Thoracic aorta (tissue), 2 donors: ENCODE data around the gene WRNIP1. TPM values are rescaled to one million over a fixed set of nuclear protein-coding genes. Genes with fewer than 3 reads are reported as not detected.
A peak's percentile ranks its signal among the peaks of the same experiment; 100 is the strongest.

Experiments
- ATAC-seq: fragments of 150-250 bp; one replicate; pipeline ENCODE4 v1.8.0; 2017; ENCODE audit warnings: low read depth; ENCODE audit not compliant: insufficient number of reproducible peaks, low FRiP score
- DNase-seq: peaks from one replicate; pipeline ENCODE4 v3.0.0-alpha.2; 2020; ENCODE audit warnings: low spot score
- H3K27ac ChIP-seq, 2 donors: fragments of 200-600 bp; sonication (generic); 1 replicate in 1 of 2; 2 replicates in 1 of 2; pipeline ENCODE4 v1.5.1; 2016; ENCODE audit warnings: mild to moderate bottlenecking in 2 of 2, moderate library complexity in 2 of 2
- H3K27me3 ChIP-seq: fragments of 200-600 bp; sonication (generic); replicated peaks from 2 replicates; pipeline ENCODE4 v1.6.0; 2016; ENCODE audit warnings: mild to moderate bottlenecking; ENCODE audit not compliant: insufficient read depth
- H3K36me3 ChIP-seq: fragments of 200-600 bp; sonication (generic); one replicate; pipeline ENCODE4 v1.5.1; 2016
- H3K4me1 ChIP-seq, 2 donors: fragments of 200-600 bp; sonication (generic); 1 replicate in 1 of 2; 2 replicates in 1 of 2; pipeline versions ENCODE4 v1.5.1 to v1.6.0; 2016; ENCODE audit warnings: low read depth in 2 of 2, mild to moderate bottlenecking in 1 of 2; ENCODE audit not compliant: control insufficient read depth in 1 of 2
- H3K4me3 ChIP-seq: fragments of 200-600 bp; sonication (generic); 2 replicates; pipeline ENCODE4 v1.5.1; 2016; ENCODE audit warnings: mild to moderate bottlenecking
- H3K9me3 ChIP-seq: fragments of 200-600 bp; sonication (generic); 2 replicates; pipeline ENCODE4 v1.5.1; 2016
- CTCF ChIP-seq: fragments of 200-600 bp; sonication (generic); IDR thresholded peaks from one replicate; pipeline ENCODE4 v1.5.1; 2019; ENCODE audit warnings: antibody characterized with exemption
- total RNA-seq, 2 donors: library from RNA; depleted of rRNA; stranded (reverse); fragments of >200 nt; gene quantifications; one replicate each; pipeline versions ENCODE4 v1.1.0 to v1.2.3, GENCODE V29; 2016

Gene WRNIP1
- total RNA-seq, 2 donors from 2014 or later, result 87.8 to 93.3 TPM

GRCh38 chr6:2743280-2744208, 21.6 kb upstream of the WRNIP1 start:
- Histone ChIP-seq H3K36me3 (no peaks in the 10 kb centered on the region), H3K27ac (no peak overlapping the region), H3K4me3 (peak overlapping the region; percentile 40), H3K27me3 (no peaks in the 10 kb centered on the region), H3K4me1 (peaks cover 4 to 47% of the 10 kb centered on the region in 2 donors), H3K9me3 (no peaks in the 10 kb centered on the region)
- no peak for TF ChIP-seq CTCF
- DNase-seq (no peak), ATAC-seq (no peak)

- no peak for ATAC-seq
- no peaks in the 10 kb centered on the region for H3K27me3 ChIP-seq
- no peak for DNase-seq
Observed at GRCh38 chr6:2744209-2744771, 20.9 kb upstream of the WRNIP1 start.

GRCh38 chr6:2744778-2745177, 20.4 kb upstream of the WRNIP1 start:
- H3K36me3 ChIP-seq, result no peaks in the 10 kb centered on the region

More at GRCh38 chr6:2744209-2744771, 20.9 kb upstream of the WRNIP1 start:
- TF ChIP-seq CTCF, result no peak
- Histone ChIP-seq H3K36me3 (no peaks in the 10 kb centered on the region), H3K9me3 (no peaks in the 10 kb centered on the region), H3K4me1 (peaks cover 4 to 55% of the 10 kb centered on the region in 2 donors), H3K4me3 (peak overlapping the region; percentile 40), H3K27ac (no peak overlapping the region)

GRCh38 chr6:2745246-2745645, 19.9 kb upstream of the WRNIP1 start:
- no peak overlapping the region for H3K4me3 ChIP-seq
- no peak for TF ChIP-seq CTCF
- H3K36me3 ChIP-seq, result no peaks in the 10 kb centered on the region
- H3K27me3 ChIP-seq, result no peaks in the 10 kb centered on the region
- DNase-seq (no peak), ATAC-seq (no peak)
- H3K4me1 ChIP-seq, result peaks cover 4 to 58% of the 10 kb centered on the region in 2 donors
- H3K9me3 ChIP-seq, result no peaks in the 10 kb centered on the region
- H3K27ac ChIP-seq, result no peak overlapping the region

More at GRCh38 chr6:2744778-2745177, 20.4 kb upstream of the WRNIP1 start:
- H3K27ac ChIP-seq, result no peak overlapping the region
- ATAC-seq, result no peak
- no peak for TF ChIP-seq CTCF
- no peak overlapping the region for H3K4me3 ChIP-seq
- DNase-seq, result no peak
- no peaks in the 10 kb centered on the region for H3K27me3 ChIP-seq
- H3K4me1 ChIP-seq, result peaks cover 4 to 59% of the 10 kb centered on the region in 2 donors
- no peaks in the 10 kb centered on the region for H3K9me3 ChIP-seq

GRCh38 chr6:2746557-2747061, 18.6 kb upstream of the WRNIP1 start:
- no peak overlapping the region for H3K27ac ChIP-seq
- peaks cover 4 to 44% of the 10 kb centered on the region in 2 donors for H3K4me1 ChIP-seq
- H3K4me3 ChIP-seq, result no peak overlapping the region
- ATAC-seq (no peak), DNase-seq (no peak)
- no peak for TF ChIP-seq CTCF
- no peaks in the 10 kb centered on the region for H3K9me3 ChIP-seq
- no peaks in the 10 kb centered on the region for H3K36me3 ChIP-seq
- no peaks in the 10 kb centered on the region for H3K27me3 ChIP-seq
